Type B pancreatic cell (in vitro differentiated cells): ENCODE measurements around the gene METRN. TPM values are rescaled to one million over a fixed set of nuclear protein-coding genes. Genes with fewer than 3 reads are reported as not detected.

Source experiments
- DNase-seq: peaks from one replicate; pipeline ENCODE4 v3.0.0; 2021; ENCODE audit warnings: mixed read lengths; ENCODE audit not compliant: unreplicated experiment; ENCODE audit errors: extremely low spot score
- H3K27ac Mint-ChIP-seq: 2 replicates; pipeline ENCODE4 v1.8.0; 2021; ENCODE audit warnings: mild to moderate bottlenecking, mixed read lengths
- H3K27me3 Mint-ChIP-seq: 2 replicates; pipeline ENCODE4 v1.8.0; 2021; ENCODE audit warnings: mixed read lengths
- H3K36me3 Mint-ChIP-seq: 2 replicates; pipeline ENCODE4 v1.8.0; 2021; ENCODE audit warnings: mixed read lengths
- H3K4me1 Mint-ChIP-seq: one replicate; pipeline ENCODE4 v1.8.0; 2021; ENCODE audit warnings: mixed read lengths; ENCODE audit not compliant: unreplicated experiment
- H3K4me3 Mint-ChIP-seq: 2 replicates; pipeline ENCODE4 v1.8.0; 2021; ENCODE audit warnings: mild to moderate bottlenecking, mixed read lengths
- H3K9me3 Mint-ChIP-seq: 2 replicates; pipeline ENCODE4 v1.8.0; 2021; ENCODE audit warnings: mixed read lengths
- total RNA-seq: library from RNA; stranded (reverse); gene quantifications from 2 replicates; pipeline ENCODE4 v1.2.1, GENCODE V29; 2021; ENCODE audit warnings: low replicate concordance
- TF ChIP-seq, protein P1 (sequence below): fragments of 200-600 bp; sonication (generic); conservative IDR thresholded peaks from 2 replicates; pipeline ENCODE4 v1.5.0; 2021; ENCODE audit warnings: antibody characterized with exemption, mild to moderate bottlenecking

Gene METRN
- total RNA-seq, 1 donor from 2014 or later = 97.1 TPM

DNA sequence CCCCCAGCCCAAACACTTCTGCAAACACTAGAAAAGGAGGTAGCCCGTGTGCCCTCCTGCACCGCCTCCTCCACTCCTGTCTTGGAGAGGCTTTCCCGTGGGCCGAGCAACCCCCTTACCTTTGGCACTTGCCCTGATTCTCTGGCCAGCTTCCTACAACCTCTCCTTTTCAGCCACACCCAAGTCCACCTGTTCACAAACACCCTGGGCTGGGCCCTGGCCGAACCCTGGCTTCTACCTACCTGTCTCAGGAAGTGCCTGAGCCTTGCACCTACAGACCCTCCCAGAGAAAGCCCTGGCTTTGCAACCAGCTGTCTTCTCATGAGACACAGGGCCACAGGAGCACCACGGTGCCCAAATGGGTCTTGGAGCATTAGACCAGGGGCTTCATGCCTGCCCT lies 4.0 kb downstream of the METRN start:
- Mint-ChIP-seq H3K4me3 (peak overlapping the region; percentile 84), H3K27me3 (peaks cover 5% of the 10 kb centered on the region), H3K9me3 (no peaks in the 10 kb centered on the region), H3K36me3 (no peaks in the 10 kb centered on the region), H3K4me1 (peaks cover 11% of the 10 kb centered on the region), H3K27ac (peak overlapping the region; percentile 59)
- no peak for DNase-seq
- TF ChIP-seq, protein P1, sequence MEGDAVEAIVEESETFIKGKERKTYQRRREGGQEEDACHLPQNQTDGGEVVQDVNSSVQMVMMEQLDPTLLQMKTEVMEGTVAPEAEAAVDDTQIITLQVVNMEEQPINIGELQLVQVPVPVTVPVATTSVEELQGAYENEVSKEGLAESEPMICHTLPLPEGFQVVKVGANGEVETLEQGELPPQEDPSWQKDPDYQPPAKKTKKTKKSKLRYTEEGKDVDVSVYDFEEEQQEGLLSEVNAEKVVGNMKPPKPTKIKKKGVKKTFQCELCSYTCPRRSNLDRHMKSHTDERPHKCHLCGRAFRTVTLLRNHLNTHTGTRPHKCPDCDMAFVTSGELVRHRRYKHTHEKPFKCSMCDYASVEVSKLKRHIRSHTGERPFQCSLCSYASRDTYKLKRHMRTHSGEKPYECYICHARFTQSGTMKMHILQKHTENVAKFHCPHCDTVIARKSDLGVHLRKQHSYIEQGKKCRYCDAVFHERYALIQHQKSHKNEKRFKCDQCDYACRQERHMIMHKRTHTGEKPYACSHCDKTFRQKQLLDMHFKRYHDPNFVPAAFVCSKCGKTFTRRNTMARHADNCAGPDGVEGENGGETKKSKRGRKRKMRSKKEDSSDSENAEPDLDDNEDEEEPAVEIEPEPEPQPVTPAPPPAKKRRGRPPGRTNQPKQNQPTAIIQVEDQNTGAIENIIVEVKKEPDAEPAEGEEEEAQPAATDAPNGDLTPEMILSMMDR = no peak

GRCh38 chr16:719815-720446 lies 5.0 kb downstream of the METRN start:
- Mint-ChIP-seq H3K27me3 (peaks cover 2% of the 10 kb centered on the region), H3K27ac (no peak overlapping the region), H3K4me1 (peaks cover 11% of the 10 kb centered on the region), H3K36me3 (no peaks in the 10 kb centered on the region), H3K4me3 (peak overlapping the region; percentile 84), H3K9me3 (no peaks in the 10 kb centered on the region)
- DNase-seq = no peak
- TF ChIP-seq, protein P1 = peak; percentile 22

- Mint-ChIP-seq H3K36me3 (no peaks in the 10 kb centered on the region), H3K4me1 (peaks cover 11% of the 10 kb centered on the region), H3K9me3 (no peaks in the 10 kb centered on the region), H3K27me3 (peaks cover 2% of the 10 kb centered on the region), H3K27ac (no peak overlapping the region), H3K4me3 (peak overlapping the region; percentile 84)
- no peak for DNase-seq
- TF ChIP-seq, protein P1 = no peak
These were observed 5.6 kb downstream of the METRN start for GRCh38 chr16:720447-720989.

GRCh38 chr16:720990-721764 lies 6.3 kb downstream of the METRN start, which contains the start of gene ANTKMT:
Gene ANTKMT (plus strand): TSS chr16:721146. CDS start chr16:721275, 129 bp downstream.
- Mint-ChIP-seq H3K36me3 (no peaks in the 10 kb centered on the region), H3K27ac (no peak within 1 kb of the TSS), H3K9me3 (no peaks in the 10 kb centered on the region), H3K27me3 (no peaks in the 10 kb centered on the region), H3K4me1 (peaks cover 11% of the 10 kb centered on the region), H3K4me3 (peak within 1 kb of the TSS; percentile 84)
- TF ChIP-seq, protein P1 = no peak
- peak; percentile 91 for DNase-seq

- H3K9me3 Mint-ChIP-seq = no peaks in the 10 kb centered on the region
- H3K27ac Mint-ChIP-seq = no peak overlapping the region
- no peaks in the 10 kb centered on the region for H3K27me3 Mint-ChIP-seq
- no peaks in the 10 kb centered on the region for H3K36me3 Mint-ChIP-seq
- H3K4me3 Mint-ChIP-seq = peak overlapping the region; percentile 49
- peaks cover 8% of the 10 kb centered on the region for H3K4me1 Mint-ChIP-seq
- no peak for DNase-seq
- TF ChIP-seq, protein P1 = no peak
These were observed 7.0 kb downstream of the METRN start for GRCh38 chr16:721765-722540.
